Measurements from ENCODE around the gene NOA1. TPM values are rescaled to one million over a fixed set of nuclear protein-coding genes. Genes with fewer than 3 reads are reported as not detected.
"Not testable (repeated sequence)": the region's sequence is repeated elsewhere in the genome, so short reads cannot be mapped to it uniquely, and the experiment has no call there.

Gene NOA1
- total RNA-seq, 1 experiment from 2014 or later, result 18.2 TPM

- DNase-seq (ENCODE audit: extremely low read depth, low read depth), result no peak
These were observed 18.3 kb downstream of the NOA1 start for GRCh38 chr4:56959100-56959499.

- DNase-seq (ENCODE audit: extremely low read depth, low read depth), result peak; percentile 53
These were observed 19.3 kb downstream of the NOA1 start for GRCh38 chr4:56958111-56958517.

- DNase-seq (ENCODE audit: extremely low read depth, low read depth), result no peak
These were observed 23.5 kb downstream of the NOA1 start for GRCh38 chr4:56953680-56954520.

GRCh38 chr4:56941403-56941802, 36.0 kb downstream of the NOA1 start:
- DNase-seq (ENCODE audit: extremely low read depth, low read depth), result no peak

- DNase-seq (ENCODE audit: extremely low read depth, low read depth), result no peak
These were observed 36.4 kb downstream of the NOA1 start for GRCh38 chr4:56940971-56941370.

- no peak for DNase-seq (ENCODE audit: extremely low read depth, low read depth)
These were observed 37.0 kb downstream of the NOA1 start for GRCh38 chr4:56940403-56940802.

GRCh38 chr4:56939826-56940225, 37.6 kb downstream of the NOA1 start:
- not testable (repeated sequence) for DNase-seq (ENCODE audit: extremely low read depth, low read depth)

GRCh38 chr4:56937262-56937661, 40.1 kb downstream of the NOA1 start:
- DNase-seq (ENCODE audit: extremely low read depth, low read depth), result no peak

- no peak for DNase-seq (ENCODE audit: extremely low read depth, low read depth)
These were observed 45.5 kb downstream of the NOA1 start for GRCh38 chr4:56931924-56932323.

- DNase-seq (ENCODE audit: extremely low read depth, low read depth), result no peak
These were observed 46.8 kb downstream of the NOA1 start for GRCh38 chr4:56930638-56931037.

- no peak for DNase-seq (ENCODE audit: extremely low read depth, low read depth)
These were observed 50.2 kb downstream of the NOA1 start for GRCh38 chr4:56927196-56927595.

- not testable (repeated sequence) for DNase-seq (ENCODE audit: extremely low read depth, low read depth)
These were observed 62.4 kb downstream of the NOA1 start for GRCh38 chr4:56914977-56915376.

- no peak for DNase-seq (ENCODE audit: extremely low read depth, low read depth)
These were observed 63.1 kb downstream of the NOA1 start for GRCh38 chr4:56914336-56914735.

Small RNA genes lying within 50 kb of the gene (small RNA-seq; reads per million reads assigned to genes)
- gene RNU6-998P, result 0 reads per million in 2 experiments

Other genes starting within 250 kb of the NOA1 start
- not detected in 2 replicates for gene SPINK2, start 155.9 kb downstream of the NOA1 start, total RNA-seq (2014; rRNA removed; shearing (Covaris generic))
- 19.4 and 21.2 TPM in 2 replicates for gene REST, start 69.7 kb downstream of the NOA1 start, total RNA-seq (2014; rRNA removed; shearing (Covaris generic))
- gene POLR2B, start 1.3 kb upstream of the NOA1 start, total RNA-seq (2014; rRNA removed; shearing (Covaris generic)), result 111 and 116 TPM in 2 replicates
- gene IGFBP7, start 132.8 kb upstream of the NOA1 start, total RNA-seq (2014; rRNA removed; shearing (Covaris generic)), result 4.3 and 6.5 TPM in 2 replicates